GM12878 (cell line): ENCODE measurements around the gene RNF126. TPM values are rescaled to one million over a fixed set of nuclear protein-coding genes. Genes with fewer than 3 reads are reported as not detected.

ENCODE experiments used
- ATAC-seq: fragments of 200-7000 bp; cut with Tn5 transposase; 3 replicates; pipeline ENCODE4 v1.9.1; 2020; ENCODE audit warnings: mild to moderate bottlenecking, moderate library complexity
- BruUV-seq: library from RNA; stranded (reverse); fragments of 400-500 nt; replicated peaks from 2 replicates; lab custom pipeline; 2021; lab: Mats Ljungman, UMichigan
- CTCF ChIA-PET: fragments of 300-600 bp; sonication (Branson Sonifier 250); formaldehyde crosslinking; extraction: SDS; loops from one replicate; lab custom pipeline; 2021; ENCODE audit warnings: inconsistent platforms; lab: Yijun Ruan, JAX
- POLR2A ChIA-PET: fragments of 350-600 bp; formaldehyde crosslinking; extraction: SDS; loops from one replicate; lab custom pipeline; 2021; ENCODE audit warnings: inconsistent platforms; lab: Charles Lee
- RAD21 ChIA-PET: fragments of 300-600 bp; sonication (Branson Sonifier 250); formaldehyde crosslinking; loops from one replicate; lab custom pipeline; 2023; ENCODE audit warnings: antibody characterized with exemption; ENCODE audit not compliant: unreplicated experiment; lab: Charles Lee
- SMC1A ChIA-PET: fragments of 300-600 bp; sonication (Branson Sonifier 250); formaldehyde crosslinking; loops from one replicate; lab custom pipeline; 2023; ENCODE audit not compliant: unreplicated experiment, uncharacterized antibody; lab: Charles Lee
- DNase-seq: peaks from one replicate; pipeline ENCODE4 v3.0.0-alpha.2; 2011; ENCODE audit warnings: low read depth, low spot score
- FAIRE-seq: peaks from 3 replicates; lab custom pipeline; 2011; peaks lifted over from hg19 to GRCh38; lab: Jason Lieb, UNC
- H2AFZ ChIP-seq: 2 replicates; pipeline ENCODE4 v1.6.0; 2011; ENCODE audit warnings: low read depth, low read length, control low read depth; ENCODE audit not compliant: control insufficient read depth
- H3K27ac ChIP-seq: 2 replicates; pipeline ENCODE4 v1.5.1; 2011; ENCODE audit warnings: control low read depth; ENCODE audit not compliant: control insufficient read depth, insufficient read depth
- H3K27me3 ChIP-seq, 2 experiments: replicated peaks in 1 of 2; 2 replicates each; pipeline versions ENCODE4 v1.6.0 to v1.6.1; 2011; ENCODE audit warnings: low read length in 1 of 2; ENCODE audit not compliant: control insufficient read depth in 2 of 2, insufficient read depth in 2 of 2
- H3K36me3 ChIP-seq, 2 experiments: 2 replicates each; pipeline ENCODE4 v1.5.1; 2011; ENCODE audit warnings: low read length in 1 of 2; ENCODE audit not compliant: control insufficient read depth in 2 of 2, insufficient read depth in 2 of 2
- H3K4me1 ChIP-seq: 2 replicates; pipeline ENCODE4 v1.6.1; 2011; ENCODE audit warnings: mild to moderate bottlenecking, low read length, moderate library complexity, mixed read lengths; ENCODE audit not compliant: control insufficient read depth, insufficient read depth
- H3K4me2 ChIP-seq: 2 replicates; pipeline ENCODE4 v1.6.0; 2011; ENCODE audit warnings: control low read depth; ENCODE audit not compliant: control insufficient read depth, insufficient read depth
- H3K4me3 ChIP-seq: fragments of 200-600 bp; sonication (generic); 2 replicates; pipeline ENCODE4 v1.5.1; 2016
- H3K79me2 ChIP-seq: 2 replicates; pipeline ENCODE4 v1.6.0; 2011; ENCODE audit warnings: low read length; ENCODE audit not compliant: control insufficient read depth, insufficient read depth
- H3K9ac ChIP-seq: 2 replicates; pipeline ENCODE4 v1.8.0; 2011; ENCODE audit warnings: low read length, control low read depth, mixed read lengths; ENCODE audit not compliant: control insufficient read depth, insufficient read depth
- H3K9me3 ChIP-seq: replicated peaks from 3 replicates; pipeline ENCODE4 v1.5.1; 2011; ENCODE audit warnings: mild to moderate bottlenecking, low read length; ENCODE audit not compliant: control insufficient read depth, insufficient read depth
- H4K20me1 ChIP-seq: 2 replicates; pipeline ENCODE4 v1.6.0; 2011; ENCODE audit not compliant: control insufficient read depth, insufficient read depth
- ASH2L ChIP-seq: fragments of 300-600, 200-600 bp; sonication (generic); IDR thresholded peaks from 2 replicates; pipeline ENCODE4 v1.6.1; 2017; ENCODE audit warnings: low read depth, mild to moderate bottlenecking, borderline replicate concordance
- CHD1 ChIP-seq: IDR thresholded peaks from 2 replicates; pipeline ENCODE4 v1.6.1; 2012; ENCODE audit warnings: low read depth, low read length, improper control_type of control experiment
- ETV6 ChIP-seq, 2 experiments: fragments of 450-650 bp in 1 of 2; IDR thresholded peaks in 1 of 2; conservative IDR thresholded peaks in 1 of 2; 2 replicates each; pipeline ENCODE4 v1.6.1; 2014; ENCODE audit warnings: antibody characterized with exemption in 1 of 2, borderline replicate concordance in 1 of 2, low read depth in 1 of 2, mild to moderate bottlenecking in 1 of 2, moderate library complexity in 1 of 2
- IRF5 ChIP-seq: fragments of 450-650 bp; IDR thresholded peaks from 2 replicates; pipeline ENCODE4 v1.6.1; 2017; ENCODE audit warnings: borderline replicate concordance
- MTA2 ChIP-seq: fragments of 450-650 bp; IDR thresholded peaks from 2 replicates; pipeline ENCODE4 v1.6.1; 2016; ENCODE audit warnings: low read depth, mild to moderate bottlenecking, moderate library complexity
- NR2C2 ChIP-seq: IDR thresholded peaks from 2 replicates; pipeline ENCODE4 v1.6.1; 2011; ENCODE audit warnings: borderline replicate concordance, low read depth; ENCODE audit not compliant: control insufficient read depth, insufficient read length
- PAX8 ChIP-seq: fragments of 450-650 bp; IDR thresholded peaks from 2 replicates; pipeline ENCODE4 v1.6.1; 2017; ENCODE audit warnings: mild to moderate bottlenecking, moderate library complexity
- PML ChIP-seq: IDR thresholded peaks from 2 replicates; pipeline ENCODE4 v1.6.1; 2012; ENCODE audit warnings: low read length, inconsistent platforms
- POU2F2 ChIP-seq: IDR thresholded peaks from 3 replicates; pipeline ENCODE4 v1.6.1; 2011; ENCODE audit warnings: low read depth, mild to moderate bottlenecking, low read length, borderline replicate concordance
- RUNX3 ChIP-seq: IDR thresholded peaks from 2 replicates; pipeline ENCODE4 v1.6.1; 2012; ENCODE audit warnings: low read length, inconsistent platforms
- ZBTB4 ChIP-seq: fragments of 450-650 bp; formaldehyde crosslinking; IDR thresholded peaks from 2 replicates; pipeline ENCODE4 v1.4.0; 2022; ENCODE audit warnings: mild to moderate bottlenecking, moderate library complexity
- ZNF217 ChIP-seq: fragments of 450-650 bp; IDR thresholded peaks from 2 replicates; pipeline ENCODE4 v1.6.1; 2017; ENCODE audit warnings: antibody characterized with exemption, mild to moderate bottlenecking
- WGBS: methylation state at CpG from one replicate; pipeline ENCODE4 v1.1.6; 2016; ENCODE audit warnings: low lambda C conversion rate; ENCODE audit not compliant: insufficient replicate concordance, insufficient coverage; ENCODE audit errors: missing lambda C conversion rate; 5-methylcytosine and 5-hydroxymethylcytosine counted together
- in situ Hi-C: fragments of 300-500 bp; cut with MboI; formaldehyde crosslinking; loops from 9 replicates; pipeline ENCODE4 v1.14.3; 2018; ENCODE audit warnings: mixed read lengths
- intact Hi-C: fragments of 100-400 bp; cut with micrococcal nuclease; formaldehyde crosslinking; loops from one replicate; pipeline ENCODE4 v1.14.2; 2022; ENCODE audit not compliant: unreplicated experiment
- polyA plus RNA-seq, 11 experiments: library from polyadenylated mRNA; depleted of rRNA in 4 of 11; unstranded in 6 of 11; stranded (reverse) in 5 of 11; fragments of >200 nt; fragmentation: Nextera tagmentation in 4 of 11; fragmentation: Illumina TruSeq in 1 of 11; extraction: Ambion mirVana in 4 of 11; extraction: Trizol in 1 of 11; gene quantifications; 1 replicate in 1 of 11; 2 replicates in 10 of 11; pipeline versions ENCODE4 v1.2.1 to v1.2.3, GENCODE V29; 2011 to 2016; ENCODE audit warnings: inconsistent platforms in 2 of 11, missing spikeins in 2 of 11, low read depth in 1 of 11
- total RNA-seq, 4 experiments: library from RNA; depleted of rRNA in 3 of 4; stranded (reverse); fragments of >200 nt in 3 of 4; fragmentation: Illumina TruSeq in 1 of 4; extraction: Trizol in 1 of 4; gene quantifications; 2 replicates each; pipeline versions ENCODE4 v1.2.1 to v1.2.3, GENCODE V29; 2013 to 2021
- TF ChIP-seq, protein P1 (sequence below): fragments of 450-650 bp; IDR thresholded peaks from 2 replicates; pipeline ENCODE4 v1.6.1; 2016; ENCODE audit warnings: mild to moderate bottlenecking
- TF ChIP-seq, protein P2 (sequence below): fragments of 450-650 bp; IDR thresholded peaks from 2 replicates; pipeline ENCODE4 v1.6.1; 2014; ENCODE audit warnings: mild to moderate bottlenecking

RNF126 gene
- total and polyA plus RNA-seq, 10 of the 15 experiments (the other 5 are each of a cell fraction or from before 2014, with no cell fraction given) = 0.45 to 100 (median 50.6) TPM

GRCh38 chr19:612941-613340 lies 50.1 kb downstream of the RNF126 start (continued):
- TF ChIP-seq, protein P1, sequence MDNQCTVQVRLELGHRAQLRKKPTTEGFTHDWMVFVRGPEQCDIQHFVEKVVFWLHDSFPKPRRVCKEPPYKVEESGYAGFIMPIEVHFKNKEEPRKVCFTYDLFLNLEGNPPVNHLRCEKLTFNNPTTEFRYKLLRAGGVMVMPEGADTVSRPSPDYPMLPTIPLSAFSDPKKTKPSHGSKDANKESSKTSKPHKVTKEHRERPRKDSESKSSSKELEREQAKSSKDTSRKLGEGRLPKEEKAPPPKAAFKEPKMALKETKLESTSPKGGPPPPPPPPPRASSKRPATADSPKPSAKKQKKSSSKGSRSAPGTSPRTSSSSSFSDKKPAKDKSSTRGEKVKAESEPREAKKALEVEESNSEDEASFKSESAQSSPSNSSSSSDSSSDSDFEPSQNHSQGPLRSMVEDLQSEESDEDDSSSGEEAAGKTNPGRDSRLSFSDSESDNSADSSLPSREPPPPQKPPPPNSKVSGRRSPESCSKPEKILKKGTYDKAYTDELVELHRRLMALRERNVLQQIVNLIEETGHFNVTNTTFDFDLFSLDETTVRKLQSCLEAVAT = no peak
- TF ChIP-seq, protein P2, sequence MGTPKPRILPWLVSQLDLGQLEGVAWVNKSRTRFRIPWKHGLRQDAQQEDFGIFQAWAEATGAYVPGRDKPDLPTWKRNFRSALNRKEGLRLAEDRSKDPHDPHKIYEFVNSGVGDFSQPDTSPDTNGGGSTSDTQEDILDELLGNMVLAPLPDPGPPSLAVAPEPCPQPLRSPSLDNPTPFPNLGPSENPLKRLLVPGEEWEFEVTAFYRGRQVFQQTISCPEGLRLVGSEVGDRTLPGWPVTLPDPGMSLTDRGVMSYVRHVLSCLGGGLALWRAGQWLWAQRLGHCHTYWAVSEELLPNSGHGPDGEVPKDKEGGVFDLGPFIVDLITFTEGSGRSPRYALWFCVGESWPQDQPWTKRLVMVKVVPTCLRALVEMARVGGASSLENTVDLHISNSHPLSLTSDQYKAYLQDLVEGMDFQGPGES = no peak
- TF ChIP-seq PAX8 = no peak

- Histone ChIP-seq H3K36me3 (no peaks in the 10 kb centered on the region), H4K20me1 (no peaks in the 10 kb centered on the region), H3K9ac (peak overlapping the region; percentile 60; the same call in 1 of the 2 replicates), H3K79me2 (no peaks in the 10 kb centered on the region), H3K4me2 (peak overlapping the region; percentile 74), H3K9me3 (no peaks in the 10 kb centered on the region), H3K27ac (peak overlapping the region; percentile 73), H2AFZ (peak overlapping the region; percentile 78), H3K27me3 (no peaks in the 10 kb centered on the region), H3K4me1 (peaks cover 8% of the 10 kb centered on the region), H3K4me3 (no peak overlapping the region)
- intact Hi-C loops (no loop called here), in situ Hi-C loops (no loop called here)
- no peak for DNase-seq
- ChIA-PET CTCF (no interaction called here), RAD21 (no interaction called here), SMC1A (interaction anchor here (1.3 to 1.5 kb wide), 2 partner anchors 21 to 80 kb away, joined by 3 read pairs; partner anchors contain the start of gene CDC34), POLR2A (interaction anchor here (0.9 to 1.4 kb wide), 3 partner anchors 15 to 49 kb away, joined by 3 to 7 read pairs (median 6); partner anchors contain the start of gene POLRMT)
- peak; percentile 41 for FAIRE-seq
- no TSS peak for BruUV-seq
- 14% methylated on average over 13 of the region's 13 CpGs for WGBS
- peak; percentile 52 for ATAC-seq
- no peak for TF ChIP-seq ZBTB4
- 0 out of 2 replicates have a peak, but pooled peaks have one; percentile 18 for TF ChIP-seq MTA2
- no peak for TF ChIP-seq NR2C2
- TF ChIP-seq IRF5 = no peak
- peak; percentile 79; the same call in 1 of the 3 replicates for TF ChIP-seq POU2F2
- TF ChIP-seq RUNX3 = peak; percentile 20; the same call in 1 of the 2 replicates
- TF ChIP-seq ETV6 (conservative IDR thresholded peaks at IDR 0.05 in 1 of 2, IDR thresholded peaks at IDR 0.05 in 1 of 2; ENCODE audit: borderline replicate concordance in 1 of 2, low read depth in 1 of 2) = no peak
- TF ChIP-seq ZNF217 = no peak
- TF ChIP-seq PML = no peak
- no peak for TF ChIP-seq CHD1
- no peak for TF ChIP-seq ASH2L
Measured at GRCh38 chr19:611481-611868, 51.5 kb downstream of the RNF126 start.
